NCI-H2107 (cell line): ENCODE results near the gene CREBL2.
"Not testable (repeated sequence)": the region's sequence is repeated elsewhere in the genome, so short reads cannot be mapped to it uniquely, and the experiment has no call there.

Source experiments
- DNase-seq: peaks from one replicate; lab custom pipeline; 2025; lab: John Stamatoyannopoulos, UW

CREBL2 gene, protein sequence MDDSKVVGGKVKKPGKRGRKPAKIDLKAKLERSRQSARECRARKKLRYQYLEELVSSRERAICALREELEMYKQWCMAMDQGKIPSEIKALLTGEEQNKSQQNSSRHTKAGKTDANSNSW

DNA sequence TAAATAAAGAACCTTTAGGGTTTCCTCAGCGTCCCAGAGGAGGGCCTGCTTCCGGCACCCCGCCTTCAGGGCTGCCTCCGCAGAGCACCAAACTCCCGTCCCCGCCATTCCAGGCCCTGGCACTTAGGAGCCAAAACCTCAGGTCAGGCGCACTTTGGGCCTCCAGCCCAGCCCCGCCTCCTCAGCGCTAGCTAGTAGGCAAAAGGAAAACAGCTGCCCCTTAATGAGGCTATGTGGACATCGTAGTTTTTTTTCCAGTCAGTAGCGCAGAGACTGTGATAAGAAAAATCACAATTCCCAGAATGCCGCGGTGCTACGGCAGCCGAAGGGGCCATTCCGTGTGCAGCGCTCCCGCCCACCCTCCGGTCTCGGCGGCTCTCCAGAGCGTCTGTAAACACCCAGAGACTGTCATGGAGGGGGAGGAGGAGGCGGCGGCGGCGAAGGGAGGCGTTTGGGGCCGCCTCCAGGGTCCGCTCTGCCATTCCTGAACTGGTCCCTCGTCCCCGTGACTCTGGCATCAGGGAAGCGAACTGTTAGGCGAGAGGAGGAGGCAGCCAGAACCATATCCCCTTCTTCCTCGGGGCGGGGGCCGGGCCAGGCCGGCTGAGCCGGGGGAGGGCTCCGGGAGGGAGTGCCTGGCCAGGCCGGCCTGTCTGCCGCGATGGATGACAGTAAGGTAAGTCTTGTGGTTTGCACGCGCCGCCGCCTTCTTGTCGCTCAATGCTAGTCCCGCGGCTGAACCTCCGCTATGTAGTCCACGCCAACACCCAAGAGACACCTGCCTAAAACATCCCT lies at the start of gene CREBL2:
CREBL2 (plus strand) TSS at position 365 of the 795 bp plus-strand sequence; CDS start at position 662, 297 bp downstream.
- peak; percentile 94 for DNase-seq

DNA sequence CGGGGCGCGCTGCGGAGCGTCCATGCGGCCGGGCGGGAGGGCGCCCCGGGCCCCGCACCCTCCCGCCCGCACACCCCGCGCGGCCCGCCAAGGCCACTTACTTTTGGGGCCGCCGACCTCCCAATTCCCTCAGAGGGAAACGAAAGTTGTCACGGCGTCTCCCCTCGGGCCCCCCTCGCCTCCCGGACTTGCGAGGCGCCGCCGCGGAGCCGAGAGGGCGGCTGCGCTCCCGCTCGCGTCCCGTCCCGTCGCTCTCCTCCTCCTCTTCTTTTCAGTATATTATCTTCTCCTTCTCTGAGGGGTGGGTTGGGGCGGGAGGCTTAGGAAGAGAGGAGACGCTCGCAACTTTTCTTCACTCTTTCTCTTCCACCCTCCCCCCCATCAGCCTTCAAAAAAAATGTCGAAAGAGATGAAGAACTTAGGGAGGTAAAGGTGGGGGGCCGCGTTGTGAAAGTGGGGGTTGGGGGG lies 49.6 kb upstream of the CREBL2 start:
- DNase-seq, result no peak

DNA sequence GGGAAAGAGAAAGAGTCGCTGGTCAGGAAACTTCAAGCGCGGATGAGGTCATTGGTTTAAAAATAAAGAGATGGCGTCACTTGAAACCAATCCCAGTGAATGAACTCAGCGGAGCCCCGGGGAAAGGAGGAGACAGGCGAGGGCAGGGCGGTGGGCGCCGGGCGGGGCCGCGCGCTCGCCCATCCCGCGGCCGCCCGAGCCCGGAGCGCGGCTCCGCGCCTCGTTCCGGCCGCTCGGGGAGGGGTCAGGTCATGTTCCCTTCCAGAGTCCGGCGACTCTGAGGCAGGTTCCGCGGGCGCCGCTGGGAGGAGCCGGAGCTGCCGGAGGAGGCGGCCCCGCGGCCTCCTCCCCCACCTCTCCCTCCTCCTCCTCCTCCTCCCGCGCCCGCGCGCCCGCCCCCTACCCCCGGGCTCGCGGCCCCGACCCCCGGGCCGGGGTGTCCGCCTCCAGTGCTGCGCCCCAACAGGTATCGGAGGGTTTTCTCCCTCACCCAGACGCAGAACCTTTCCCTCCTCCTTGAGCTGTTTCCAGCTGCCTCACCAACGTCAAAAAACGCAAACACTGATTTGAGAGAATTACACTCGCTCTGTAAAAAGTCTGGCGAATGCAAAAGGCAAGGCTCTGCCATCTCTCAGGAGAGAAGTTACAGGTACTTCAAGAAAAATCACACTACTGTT lies 49.0 kb upstream of the CREBL2 start, which contains the start of gene DUSP16:
DUSP16 (minus strand) TSS at position 279 of the 677 bp plus-strand sequence. CDS start 41,765 bp downstream, outside the sequence.
- DNase-seq, result peak; percentile 84

DNA sequence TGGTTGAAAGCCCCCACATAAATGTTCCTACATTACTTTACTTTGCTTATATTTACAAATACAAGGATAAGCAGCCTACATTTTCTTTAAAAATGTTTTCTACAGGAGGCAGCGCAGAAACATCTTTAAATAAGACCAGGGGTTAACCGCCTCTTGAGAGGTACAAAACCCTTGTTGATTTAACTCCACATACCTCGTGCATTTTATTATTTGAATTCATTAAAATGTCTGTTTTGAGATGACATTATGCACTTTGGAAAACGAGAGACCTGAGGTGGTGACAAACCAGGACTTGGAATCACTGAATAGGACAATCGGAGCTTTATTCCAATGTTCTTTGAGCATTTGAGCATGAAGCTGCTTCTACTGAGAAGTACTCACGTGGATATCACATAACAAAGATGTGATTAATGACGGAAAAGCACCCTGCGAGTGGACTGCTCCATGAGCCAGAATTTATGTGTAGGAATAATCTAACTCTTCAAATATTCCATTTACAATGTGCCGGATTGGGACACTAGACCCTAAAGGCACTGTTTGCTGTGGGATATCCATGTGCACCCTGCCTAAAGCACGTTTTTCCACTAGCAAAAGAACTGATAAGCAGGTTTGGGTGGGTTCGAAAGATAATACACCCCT lies 48.3 kb upstream of the CREBL2 start:
- no peak for DNase-seq

DNA sequence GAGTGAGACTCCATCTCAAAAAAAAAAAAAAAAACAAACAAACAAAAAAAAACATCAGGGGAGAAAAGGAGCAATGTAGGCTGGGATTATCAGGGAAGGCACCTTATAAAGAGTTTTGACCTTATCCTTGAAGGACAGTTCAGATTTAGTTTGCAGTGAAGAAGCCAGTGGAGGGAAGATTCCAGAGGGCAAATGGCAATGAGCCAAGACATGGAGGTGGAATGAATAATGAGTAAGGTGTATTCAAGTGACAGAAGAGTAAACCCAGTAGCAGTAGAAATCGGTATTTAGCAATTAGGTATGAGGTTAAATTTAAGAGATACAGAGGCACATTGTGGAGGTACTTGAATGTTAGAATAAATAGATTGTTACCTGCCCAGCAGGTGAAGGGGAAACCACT lies 46.8 kb upstream of the CREBL2 start:
- no peak for DNase-seq

DNA sequence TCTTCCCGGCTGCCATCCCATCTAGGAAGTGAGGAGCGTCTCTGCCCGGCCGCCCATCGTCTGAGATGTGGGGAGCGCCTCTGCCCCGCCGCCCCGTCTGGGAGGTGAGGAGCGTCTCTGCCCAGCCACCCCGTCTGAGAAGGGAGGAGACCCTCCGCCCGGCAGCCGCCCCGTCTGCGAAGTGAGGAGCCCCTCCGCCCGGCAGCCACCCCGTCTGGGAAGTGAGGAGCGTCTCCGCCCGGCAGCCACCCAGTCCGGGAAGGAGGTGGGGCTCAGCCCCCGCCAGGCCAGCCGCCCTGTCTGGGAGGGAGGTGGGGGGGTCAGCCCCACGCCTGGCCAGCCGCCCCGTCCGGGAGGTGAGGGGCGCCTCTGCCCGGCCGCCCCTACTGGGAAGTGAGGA lies 45.7 kb upstream of the CREBL2 start:
- DNase-seq, result not testable (repeated sequence)

DNA sequence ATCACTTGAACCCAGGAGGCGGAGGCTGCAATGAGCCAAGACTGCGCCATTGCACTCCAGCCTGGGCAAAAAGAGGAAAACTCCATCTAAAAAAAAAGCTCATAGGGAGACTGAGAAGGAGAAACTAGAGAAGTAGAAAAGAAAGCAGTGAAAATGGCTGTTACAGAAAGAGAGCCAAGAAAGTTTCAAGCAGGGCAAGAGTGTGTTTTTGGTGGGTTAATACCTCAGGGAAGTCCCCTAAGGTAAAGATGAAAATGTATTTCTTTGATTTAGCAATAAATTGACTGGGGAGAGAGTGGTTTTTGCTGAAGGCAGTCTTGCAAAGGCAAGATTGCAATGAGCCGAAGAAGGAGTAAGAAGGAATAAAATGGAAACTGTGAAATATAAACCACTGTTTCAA lies 39.0 kb upstream of the CREBL2 start:
- DNase-seq, result no peak

DNA sequence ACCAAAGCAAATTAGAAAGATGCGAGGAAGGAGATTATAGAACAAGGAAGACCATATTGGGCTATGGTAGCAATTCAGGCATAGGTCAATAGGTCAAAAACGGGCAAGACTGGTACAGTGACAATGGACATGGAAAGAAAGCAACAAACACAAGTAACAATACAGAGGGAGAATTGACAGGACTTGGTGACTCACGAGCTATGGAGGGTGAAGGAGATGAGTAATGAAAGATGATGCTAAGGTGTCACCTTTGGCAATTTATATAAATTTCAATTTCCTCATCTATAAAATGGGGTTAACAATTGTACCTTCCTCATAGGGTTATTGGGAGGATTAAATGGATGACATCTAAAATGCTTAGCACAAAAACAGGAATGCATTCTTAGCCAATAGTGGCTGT lies 33.9 kb upstream of the CREBL2 start:
- DNase-seq, result no peak

DNA sequence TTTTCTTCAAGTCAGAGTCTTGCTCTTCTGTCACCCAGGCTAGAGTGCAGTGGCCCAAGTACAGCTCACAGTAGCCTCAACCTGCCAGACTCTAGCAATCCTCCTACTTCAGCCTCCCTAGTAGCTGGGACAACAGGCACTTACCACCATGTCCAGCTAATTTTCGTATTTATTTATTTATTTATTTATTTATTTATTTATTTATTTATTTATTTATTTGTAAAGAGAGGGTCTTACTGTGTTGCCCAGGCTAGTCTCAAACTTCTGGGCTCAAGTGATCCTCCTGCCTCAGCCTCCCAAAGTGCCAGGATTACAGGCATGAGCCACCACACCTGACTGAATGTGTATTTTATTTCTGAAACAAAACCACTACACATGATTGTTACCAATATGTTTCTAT lies 31.0 kb upstream of the CREBL2 start:
- DNase-seq, result not testable (repeated sequence)

DNA sequence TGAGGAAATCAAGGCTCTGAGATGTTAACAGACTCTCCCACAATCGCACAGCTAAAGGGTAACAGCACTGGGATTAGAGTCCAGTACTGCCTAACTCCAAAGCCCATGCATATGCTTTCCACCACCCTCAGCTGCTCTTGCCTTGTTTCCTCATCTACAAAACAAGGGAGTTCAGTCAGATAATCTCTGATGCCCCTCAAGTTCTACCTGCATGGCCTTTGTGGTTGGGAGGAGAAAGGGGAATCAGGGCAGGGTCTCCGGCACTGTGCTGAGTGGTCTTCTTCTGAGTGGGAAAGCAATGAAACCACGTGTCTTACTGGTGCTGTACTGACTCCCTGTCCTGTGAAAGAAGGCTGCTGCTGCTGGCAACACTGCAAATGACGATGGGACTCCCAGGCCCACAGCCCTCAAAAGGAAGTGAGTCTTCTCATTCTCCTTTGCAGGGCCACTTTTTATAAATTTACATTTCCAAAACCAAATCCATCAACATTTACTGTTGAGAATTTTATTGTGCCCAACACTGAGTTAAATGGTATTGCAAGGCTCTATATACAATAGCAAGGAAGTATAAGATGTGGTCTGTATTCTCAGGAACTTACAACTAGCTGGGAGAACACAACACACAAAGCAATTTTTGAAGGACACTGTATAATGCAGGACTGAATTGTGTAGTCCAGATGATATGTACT lies 29.3 kb upstream of the CREBL2 start:
- DNase-seq, result no peak

DNA sequence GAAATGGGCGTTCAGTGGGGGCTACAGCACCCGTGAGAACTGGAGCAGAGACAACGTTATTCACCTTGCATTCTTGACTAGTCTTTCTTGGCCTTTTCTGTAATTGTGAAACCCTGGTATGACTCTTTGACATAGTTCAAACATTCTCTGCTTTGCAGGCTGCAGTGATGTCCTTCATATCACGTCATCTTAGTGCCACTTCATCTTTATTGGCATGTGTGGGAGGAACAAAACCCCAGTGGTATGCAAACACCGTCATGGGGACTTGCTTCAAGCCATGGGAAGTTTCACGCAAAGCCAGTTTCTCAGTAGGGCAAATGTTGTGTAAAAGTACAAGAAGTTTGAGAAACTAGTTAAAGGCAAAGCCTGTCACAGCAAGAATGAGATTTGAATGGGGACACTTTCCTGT lies 28.8 kb upstream of the CREBL2 start:
- DNase-seq, result no peak

DNA sequence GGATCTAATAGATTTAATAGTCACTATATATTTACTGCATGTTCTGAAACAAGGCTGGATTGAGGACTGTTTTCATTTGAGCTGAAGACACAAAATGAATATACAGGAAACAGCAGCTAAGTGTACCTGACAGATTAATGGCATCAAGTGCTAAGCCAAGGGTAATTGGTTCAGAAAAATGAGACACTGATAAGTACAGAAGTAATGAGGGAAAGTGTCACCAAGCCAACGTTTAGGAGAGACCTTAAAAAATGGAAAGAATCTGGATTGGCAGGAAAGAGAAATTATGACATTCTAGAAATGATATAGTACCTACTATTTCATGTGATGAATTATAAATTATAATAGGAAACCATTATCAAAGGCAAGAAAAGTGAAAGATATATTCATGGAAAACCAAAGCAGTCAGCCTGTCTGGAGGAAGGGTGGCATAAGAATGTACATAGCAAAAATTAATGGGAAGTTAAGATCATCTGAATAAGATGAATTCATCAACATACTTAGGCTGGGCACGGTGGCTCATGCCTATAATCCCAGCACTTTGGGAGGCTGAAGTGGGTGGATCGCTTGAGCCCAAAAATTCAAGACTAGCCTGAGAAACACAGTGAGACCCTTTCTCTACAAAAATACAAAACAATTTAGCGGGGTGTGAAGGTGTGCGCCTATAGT lies 28.0 kb upstream of the CREBL2 start:
- DNase-seq, result no peak

DNA sequence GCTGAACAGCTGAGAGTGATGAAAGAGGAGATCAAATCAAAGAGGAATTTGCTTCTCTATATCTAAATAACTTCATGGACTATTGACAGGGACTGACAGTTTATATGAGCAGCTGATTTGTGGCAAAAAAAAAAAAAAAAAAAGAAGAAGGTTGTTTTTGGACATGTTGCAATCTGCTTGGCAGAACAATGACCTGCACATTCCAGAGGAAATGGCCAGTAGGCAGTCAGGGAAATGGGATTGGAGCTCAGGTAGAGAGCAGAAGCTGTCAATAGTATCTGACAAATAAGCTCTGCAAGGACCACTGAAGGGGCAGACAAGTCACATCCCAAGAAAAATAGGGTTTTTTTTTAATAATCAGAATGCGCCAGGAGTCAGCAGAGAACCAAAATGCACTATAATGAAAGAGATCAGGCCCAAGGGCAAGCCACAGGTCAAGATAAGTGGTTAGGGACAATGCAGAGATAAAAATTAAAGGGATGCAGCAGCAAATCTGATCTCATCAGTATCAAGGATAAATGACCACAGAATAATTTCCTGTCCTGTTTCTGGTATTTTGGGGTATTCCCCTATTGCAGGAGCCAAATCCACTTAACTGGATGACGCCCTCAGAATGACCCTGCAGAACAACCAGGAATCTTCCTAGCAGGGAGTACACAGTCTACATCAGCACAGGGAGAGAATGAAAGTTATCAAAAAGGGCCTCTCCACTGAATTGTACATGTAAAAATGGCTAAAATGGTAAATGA lies 26.4 kb upstream of the CREBL2 start:
- no peak for DNase-seq

DNA sequence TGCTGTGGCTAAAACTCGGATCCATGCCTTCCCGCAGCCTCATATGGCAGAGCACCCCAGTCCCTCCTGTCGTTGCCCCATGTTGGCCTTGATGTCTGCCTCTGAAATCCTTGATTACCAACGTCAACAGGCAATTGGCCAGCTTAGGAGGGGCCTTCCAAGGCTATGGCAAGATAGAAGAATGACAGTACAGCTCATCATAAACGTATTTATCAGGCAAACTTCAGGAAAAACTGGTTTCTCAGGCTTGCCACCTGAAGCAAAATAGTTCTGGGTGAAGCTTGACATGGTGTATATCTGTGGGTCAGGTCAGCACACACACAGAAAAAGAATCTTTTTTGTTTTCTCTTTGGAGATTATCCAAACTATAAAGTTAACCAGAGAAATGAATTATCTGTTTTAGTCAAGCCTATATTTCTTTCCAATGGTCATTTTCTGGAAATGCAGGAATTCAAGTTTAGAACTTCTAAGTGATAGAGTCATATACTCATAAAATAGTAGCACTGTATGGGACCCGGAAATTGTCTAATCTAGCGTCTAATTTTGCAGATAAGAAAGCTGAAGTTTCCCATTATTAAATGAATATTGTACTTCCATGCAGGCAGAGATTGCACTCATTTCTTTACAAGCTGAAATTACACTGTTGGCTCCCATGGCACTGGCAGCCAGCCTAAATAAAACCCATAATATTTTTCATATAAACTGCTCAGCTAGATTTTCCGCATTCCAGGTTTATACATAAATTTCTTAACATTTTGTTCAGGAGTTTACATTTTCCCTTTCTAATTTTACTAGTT lies 24.6 kb upstream of the CREBL2 start:
- DNase-seq, result no peak

DNA sequence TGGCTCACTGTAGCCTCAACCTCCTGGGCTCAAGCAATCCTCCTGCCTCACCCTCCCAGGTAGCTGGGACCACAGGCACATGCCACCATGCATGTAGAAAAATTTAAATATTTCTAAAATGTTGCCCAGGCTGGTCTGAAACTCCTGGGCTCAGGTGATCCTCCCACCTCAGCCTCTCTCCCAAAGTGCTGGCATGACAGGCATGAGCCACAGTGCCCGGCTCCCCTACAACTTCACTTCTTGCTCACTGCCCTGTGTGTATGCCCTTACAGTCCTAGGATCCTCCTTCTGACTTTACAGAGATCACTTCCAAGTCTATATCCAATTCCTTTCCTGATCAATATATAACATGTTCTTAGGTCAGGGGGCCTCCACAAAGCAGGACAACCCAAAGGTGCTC lies 23.8 kb upstream of the CREBL2 start:
- no peak for DNase-seq

DNA sequence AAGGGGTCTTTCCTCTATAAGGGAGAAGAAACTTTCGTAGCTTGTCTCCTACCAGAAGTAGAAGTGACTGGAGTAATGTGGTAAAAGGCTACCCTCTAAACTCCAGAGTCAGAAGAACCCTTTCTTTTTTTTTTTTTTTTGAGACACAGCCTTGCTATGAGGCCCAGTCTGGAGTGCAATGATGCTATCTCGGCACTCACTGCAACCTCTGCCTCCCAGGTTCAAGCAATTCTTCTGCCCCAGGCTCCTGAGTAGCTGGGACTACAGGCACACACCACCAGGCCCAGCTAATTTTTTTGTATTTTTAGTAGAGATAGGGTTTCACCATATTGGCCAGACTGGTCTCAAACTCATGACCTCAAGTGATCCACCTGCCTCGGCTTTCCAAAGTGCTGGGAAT lies 23.2 kb upstream of the CREBL2 start:
- DNase-seq, result not testable (repeated sequence)

DNA sequence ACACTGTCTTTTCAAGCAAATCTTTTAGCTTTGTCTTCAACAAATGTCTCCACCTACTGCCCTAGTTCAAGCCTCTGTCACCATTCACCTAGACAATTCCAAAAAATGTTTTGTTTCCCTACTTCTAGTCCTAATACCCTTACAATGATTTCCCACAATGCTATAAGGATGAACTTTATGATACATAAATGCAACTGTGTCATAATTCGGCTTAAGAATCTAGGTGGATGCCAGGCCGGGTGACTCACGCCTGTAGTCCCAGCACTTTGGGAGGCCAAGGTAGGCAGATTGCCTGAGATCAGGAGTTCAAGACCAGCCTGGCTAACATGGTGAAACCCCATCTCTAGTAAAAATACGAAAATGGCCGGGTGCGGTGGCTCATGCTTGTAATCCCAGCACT lies 20.7 kb upstream of the CREBL2 start:
- no peak for DNase-seq

DNA sequence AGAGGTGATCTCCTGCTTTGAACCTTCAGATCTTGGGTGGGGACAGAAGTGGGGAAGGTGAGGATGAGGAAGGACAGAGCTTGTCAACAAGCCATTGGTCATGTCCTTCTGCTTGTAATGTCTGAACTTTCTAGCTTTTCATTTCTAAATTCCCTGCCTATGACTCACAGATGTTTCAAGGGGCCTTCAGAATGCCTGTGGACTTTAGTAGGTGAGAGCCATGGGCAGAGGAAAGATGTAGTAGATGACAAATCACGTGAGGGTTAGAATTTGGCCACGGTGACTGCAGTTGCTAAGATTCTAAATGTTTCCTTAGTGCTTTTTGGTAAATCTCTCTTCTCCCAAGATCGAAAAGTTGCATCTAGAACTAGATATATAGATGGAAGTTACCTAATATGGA lies 18.7 kb upstream of the CREBL2 start:
- DNase-seq, result no peak

DNA sequence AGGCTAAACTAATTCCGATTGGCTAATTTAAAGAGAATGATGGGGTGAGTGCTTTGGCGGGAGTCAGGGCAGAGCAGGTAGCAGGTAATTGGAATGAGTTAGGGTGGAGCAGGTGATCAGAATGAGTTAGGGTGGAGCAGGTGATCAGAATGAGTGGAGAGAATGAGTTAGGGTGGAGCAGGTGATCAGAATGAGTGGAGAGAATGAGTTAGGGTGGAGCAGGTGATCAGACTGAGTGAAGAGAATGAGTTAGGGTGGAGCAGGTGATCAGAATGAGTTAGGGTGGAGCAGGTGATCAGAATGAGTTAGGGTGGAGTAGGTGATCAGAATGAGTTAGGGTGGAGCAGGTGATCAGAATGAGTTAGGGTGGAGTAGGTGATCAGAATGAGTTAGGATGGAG lies 15.7 kb upstream of the CREBL2 start:
- DNase-seq, result not testable (repeated sequence)

DNA sequence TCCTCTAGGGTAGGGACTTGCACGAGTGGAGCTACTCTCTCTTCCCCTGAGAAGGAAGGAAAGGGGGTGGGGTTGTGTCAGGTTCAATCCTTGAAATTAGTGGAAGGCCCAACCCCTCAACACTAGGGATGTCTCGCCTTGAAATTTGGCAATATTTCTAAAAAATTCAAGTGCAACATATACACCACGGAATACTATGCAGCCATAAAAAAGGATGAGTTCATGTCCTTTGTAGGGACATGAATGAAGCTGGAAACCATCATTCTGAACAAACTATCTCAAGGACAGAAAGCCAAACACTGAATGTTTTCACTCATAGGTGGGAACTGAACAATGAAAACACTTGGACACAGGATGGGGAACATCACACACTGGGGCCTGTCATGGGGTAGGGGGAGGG lies 15.1 kb upstream of the CREBL2 start:
- not testable (repeated sequence) for DNase-seq
